ENCODE measurements around the gene TFPI.
"Not testable (repeated sequence)": the region's sequence is repeated elsewhere in the genome, so short reads cannot be mapped to it uniquely, and the experiment has no call there.

The TFPI gene

DNA sequence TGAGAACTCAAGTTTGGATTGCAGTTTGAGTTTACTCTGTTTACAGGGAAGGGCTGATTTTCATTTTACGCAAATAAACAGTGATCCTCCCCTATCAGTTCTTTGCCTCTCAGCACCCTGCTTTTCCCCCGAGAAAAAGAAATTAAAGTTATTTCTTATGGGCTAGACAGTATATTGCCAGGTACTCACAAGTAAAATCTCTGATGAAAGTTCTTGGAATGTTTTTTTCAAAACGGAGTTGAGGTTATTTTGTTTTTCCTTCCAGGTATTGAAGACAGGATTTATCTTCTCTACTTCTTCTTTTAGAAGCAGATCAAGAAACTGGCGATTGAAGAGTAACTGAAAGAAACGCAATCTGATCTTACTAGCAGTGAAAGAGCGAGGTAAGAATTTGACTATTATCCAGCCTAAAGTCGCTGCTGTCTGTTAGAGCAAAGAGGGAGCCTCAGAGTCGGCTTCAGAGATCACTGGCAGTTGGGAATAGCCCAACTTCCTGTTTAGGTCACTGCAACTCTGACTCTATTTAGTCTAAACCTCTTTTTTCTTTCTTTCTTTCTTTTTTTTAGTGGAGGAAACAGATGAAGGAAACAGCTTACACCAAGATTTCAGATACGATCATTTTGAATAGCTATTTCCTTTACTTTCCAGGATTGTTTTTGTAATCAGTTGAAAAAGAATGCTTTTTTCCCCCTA is at the start of gene TFPI:
TFPI (minus strand) TSS at position 425 of the 693 bp plus-strand sequence. CDS start 50,667 bp downstream, outside the sequence.
- no peak for DNase-seq (ENCODE audit: low read depth in 2 of 2)

DNA sequence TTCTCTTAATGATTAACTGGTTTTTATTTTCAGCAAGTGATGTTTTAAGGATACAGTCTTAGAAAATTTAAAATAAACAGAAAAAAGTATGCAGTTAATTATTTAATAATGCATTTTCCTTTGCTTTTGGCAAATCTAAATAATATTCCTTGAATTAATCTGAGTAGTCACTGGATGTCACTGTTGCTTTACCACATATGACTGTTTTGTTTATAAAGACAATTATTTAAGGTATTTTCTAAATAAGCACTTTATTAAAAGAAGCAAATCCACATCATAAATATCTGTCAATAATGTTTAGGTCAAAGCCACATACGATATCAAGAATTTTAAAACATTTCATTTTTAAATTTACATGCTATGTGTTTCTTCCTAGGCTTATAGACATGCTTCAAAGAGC is 40.6 kb upstream of the TFPI start:
- no peak for DNase-seq (ENCODE audit: low read depth in 2 of 2)

GRCh38 chr2:187593697-187594096 is 39.5 kb upstream of the TFPI start:
- no peak for DNase-seq (ENCODE audit: low read depth in 2 of 2)

DNA sequence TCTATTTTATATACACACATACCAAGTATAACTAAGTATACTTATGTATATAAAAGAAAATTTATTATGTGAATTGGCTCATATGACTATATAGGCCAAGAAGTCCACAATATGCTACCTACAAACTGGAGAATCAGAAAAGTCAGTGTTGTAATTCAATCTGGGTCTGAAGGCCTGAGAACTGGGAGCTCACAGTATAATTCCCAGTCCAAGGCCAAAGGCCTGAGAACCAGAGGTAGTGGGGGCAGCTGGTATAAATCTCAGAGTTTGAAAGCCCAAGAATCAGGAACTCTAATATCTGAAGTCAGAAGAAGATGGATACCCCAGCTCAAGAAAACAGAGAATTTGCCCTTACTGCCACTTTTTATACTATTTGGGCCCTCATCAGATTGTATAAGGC is 38.9 kb upstream of the TFPI start:
- DNase-seq (ENCODE audit: low read depth in 2 of 2): no peak

DNA sequence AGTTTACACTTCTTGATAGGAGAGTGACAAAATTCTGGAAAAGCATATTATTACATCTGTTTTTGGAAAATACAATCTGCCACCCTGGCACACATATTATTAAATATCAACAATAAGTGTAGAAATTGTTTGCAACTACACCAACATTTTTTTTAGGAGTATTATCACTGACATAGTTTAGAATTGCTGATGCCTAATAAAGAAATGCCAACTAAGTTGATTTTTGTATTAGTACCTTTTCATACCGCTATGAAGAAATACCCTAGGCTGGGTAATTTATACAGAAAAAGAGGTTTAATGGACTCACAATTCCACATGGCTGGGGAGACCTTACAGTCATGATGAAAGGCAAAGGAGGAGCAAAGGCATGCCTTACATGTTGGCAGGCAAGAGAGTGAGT is 35.9 kb upstream of the TFPI start:
- DNase-seq (ENCODE audit: low read depth in 2 of 2): no peak

DNA sequence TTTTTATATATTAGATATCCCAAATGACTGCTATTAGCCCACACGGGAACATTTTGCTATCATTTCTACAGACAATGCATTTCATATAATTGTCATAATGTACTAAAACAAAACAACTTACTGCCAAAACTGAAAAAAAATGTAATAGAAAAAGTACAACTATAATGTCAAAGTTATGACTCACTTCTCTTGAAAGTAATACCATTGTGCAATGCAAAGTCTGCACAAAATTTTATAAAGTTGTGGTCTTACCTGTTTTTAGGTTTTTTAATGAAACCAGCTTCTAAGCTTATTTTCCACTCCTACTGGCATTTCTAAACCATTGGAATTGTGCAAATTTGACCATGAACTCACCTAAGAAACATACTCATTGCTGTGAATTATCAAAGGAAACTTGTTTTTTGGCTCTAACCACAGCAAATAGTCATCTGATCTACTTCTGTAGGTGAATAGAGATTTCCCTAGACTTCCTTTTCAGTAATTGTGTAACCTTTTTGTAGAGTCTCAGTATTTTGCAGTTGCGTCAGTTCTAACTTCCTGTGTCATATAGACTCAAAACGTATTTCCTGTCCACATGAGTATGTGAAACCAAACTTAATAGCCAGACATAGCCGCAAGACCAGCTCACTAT is 31.9 kb upstream of the TFPI start:
- no peak for DNase-seq (ENCODE audit: low read depth in 2 of 2)

DNA sequence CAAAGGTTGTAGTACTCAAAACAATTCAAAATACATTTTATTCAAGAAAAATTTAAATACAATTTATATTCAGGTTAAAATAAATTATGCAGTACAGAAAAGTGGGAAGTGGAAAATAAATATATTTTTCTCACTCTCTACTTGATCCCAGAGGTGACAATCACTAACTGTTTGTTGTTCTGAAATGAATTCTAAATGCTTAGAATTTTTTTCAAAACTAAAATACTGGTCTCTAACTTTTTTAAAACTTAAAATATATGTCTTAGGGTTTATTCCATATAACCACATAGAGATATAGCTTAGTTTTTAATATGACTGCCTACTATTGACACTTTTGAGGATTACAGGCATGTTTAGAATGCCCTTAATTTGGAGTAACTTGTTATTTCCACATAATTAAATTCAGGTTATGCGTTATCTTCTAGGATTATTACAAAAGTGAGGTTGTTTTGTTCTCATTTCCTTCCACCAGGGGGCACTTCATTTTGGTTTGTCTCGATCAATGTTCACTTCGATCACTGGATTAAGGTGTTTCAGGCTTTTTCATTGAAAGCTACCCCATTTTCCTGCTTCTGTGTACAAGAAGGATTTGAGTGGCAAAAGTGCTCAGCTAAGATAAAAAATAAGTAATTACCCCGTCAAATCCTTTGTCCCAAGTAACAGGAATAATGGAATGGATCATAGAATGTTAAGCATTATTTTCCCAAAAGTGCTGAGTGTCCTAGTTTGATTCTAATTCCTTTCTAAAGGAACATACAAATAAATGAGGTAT is 27.1 kb upstream of the TFPI start:
- peak in 1 of 2 experiments; percentile 26 for DNase-seq (ENCODE audit: low read depth in 2 of 2)

- peak; percentile 42 to 49 for DNase-seq (ENCODE audit: low read depth in 2 of 2)
Measured at GRCh38 chr2:187580462-187581124, 26.4 kb upstream of the TFPI start.

- DNase-seq (ENCODE audit: low read depth in 2 of 2): no peak
Measured at GRCh38 chr2:187577310-187577709, 23.1 kb upstream of the TFPI start.

GRCh38 chr2:187576906-187577305 is 22.7 kb upstream of the TFPI start:
- no peak for DNase-seq (ENCODE audit: low read depth in 2 of 2)

DNA sequence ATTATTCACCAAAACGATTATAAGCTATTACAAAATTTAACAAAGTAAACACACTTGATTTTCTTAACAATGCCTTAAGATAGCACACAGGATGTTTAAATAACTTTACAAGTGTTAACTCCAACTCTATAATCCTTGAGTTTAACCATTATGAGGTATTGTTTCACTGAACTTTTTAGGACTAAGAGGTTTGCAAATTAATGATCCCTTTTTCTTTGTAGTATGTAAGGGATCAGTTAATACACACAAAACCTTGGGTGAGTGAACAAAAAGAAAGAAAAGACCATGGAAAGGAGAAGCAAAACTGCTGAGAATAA is 21.5 kb upstream of the TFPI start:
- no peak for DNase-seq (ENCODE audit: low read depth in 2 of 2)

- no peak for DNase-seq (ENCODE audit: low read depth in 2 of 2)
Measured at GRCh38 chr2:187574969-187575750, 20.9 kb upstream of the TFPI start.

GRCh38 chr2:187573722-187574121 is 19.5 kb upstream of the TFPI start:
- no peak for DNase-seq (ENCODE audit: low read depth in 2 of 2)

DNA sequence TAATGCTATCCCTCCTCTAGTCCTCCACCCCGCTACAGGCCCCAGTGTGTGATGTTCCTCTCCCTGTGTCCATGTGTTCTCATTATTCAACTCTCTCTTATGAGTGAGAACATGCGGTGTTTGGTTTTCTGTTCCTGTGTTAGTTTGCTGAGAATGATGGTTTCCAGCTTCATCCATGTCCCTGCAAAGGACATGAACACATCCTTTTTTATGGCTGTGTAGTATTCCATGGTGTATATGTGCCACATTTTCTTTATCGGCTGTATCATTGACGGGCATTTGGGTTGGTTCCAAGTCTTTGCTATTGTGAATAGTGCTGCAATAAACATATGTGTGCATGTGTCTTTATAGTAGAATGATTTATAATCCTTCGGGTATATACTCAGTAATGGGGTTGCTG is 17.8 kb upstream of the TFPI start:
- DNase-seq (ENCODE audit: low read depth in 2 of 2): not testable (repeated sequence)

GRCh38 chr2:187569571-187569970 is 15.3 kb upstream of the TFPI start:
- DNase-seq (ENCODE audit: low read depth in 2 of 2): no peak

DNA sequence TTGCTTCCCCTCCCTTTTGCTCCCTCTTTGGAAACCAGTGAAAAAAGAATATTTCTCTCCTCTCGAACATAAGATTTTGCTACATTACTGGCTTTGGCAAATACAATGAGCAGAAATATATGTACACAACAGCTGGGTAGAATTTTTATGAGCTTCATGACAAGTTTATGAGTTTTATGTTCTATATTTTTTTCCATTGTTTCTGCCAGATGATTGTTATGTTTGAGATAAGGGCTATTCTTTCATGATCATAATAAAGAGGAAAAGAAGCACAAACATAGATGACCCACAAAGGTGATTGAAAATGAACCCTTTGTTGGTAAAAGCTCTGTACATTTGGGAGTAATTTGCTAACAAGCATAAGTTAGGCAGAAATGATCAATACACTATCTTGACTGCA is 14.8 kb upstream of the TFPI start:
- DNase-seq (ENCODE audit: low read depth in 2 of 2): no peak

GRCh38 chr2:187567126-187567525 is 12.9 kb upstream of the TFPI start:
- no peak for DNase-seq (ENCODE audit: low read depth in 2 of 2)

DNA sequence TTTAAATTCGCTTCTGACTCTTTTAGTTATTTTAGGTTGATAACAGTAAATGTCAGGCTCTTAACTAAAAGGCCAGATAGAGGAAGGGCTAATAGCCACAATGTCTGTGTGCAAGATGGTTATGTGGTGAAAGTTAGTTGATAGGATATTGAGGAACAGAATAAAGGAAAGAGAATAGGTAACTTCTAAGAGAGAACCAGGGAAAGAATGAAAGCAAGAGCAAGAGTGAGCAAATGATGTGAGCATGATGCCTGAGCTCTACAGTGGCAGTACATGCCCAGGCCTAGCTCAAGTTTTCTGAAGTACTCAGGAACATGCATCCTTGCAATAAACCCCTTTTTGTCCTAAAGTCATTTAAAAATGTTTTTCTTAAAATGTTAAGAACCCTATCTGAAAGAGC is 12.5 kb upstream of the TFPI start:
- no peak for DNase-seq (ENCODE audit: low read depth in 2 of 2)

DNA sequence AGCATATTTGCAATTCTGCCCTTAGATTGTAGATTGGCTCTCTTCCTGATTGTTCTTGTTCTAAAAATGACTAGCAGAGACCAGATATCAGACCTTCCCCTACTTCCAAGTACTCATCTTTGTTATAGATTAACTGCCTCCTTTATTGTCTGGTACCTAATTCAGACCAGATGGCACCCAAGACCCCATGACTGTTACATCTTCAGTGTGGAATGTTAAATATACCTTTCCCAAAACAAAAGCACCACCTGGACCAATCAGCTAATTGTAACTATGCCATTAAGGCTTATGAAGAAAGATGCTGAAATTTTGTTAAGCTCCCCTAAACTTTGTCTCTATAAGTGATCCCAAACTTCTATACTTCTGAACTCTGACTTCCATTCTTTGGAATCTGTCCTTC is 12.0 kb upstream of the TFPI start:
- DNase-seq (ENCODE audit: low read depth in 2 of 2): no peak

GRCh38 chr2:187565618-187566017 is 11.4 kb upstream of the TFPI start:
- DNase-seq (ENCODE audit: low read depth in 2 of 2): not testable (repeated sequence)

DNA sequence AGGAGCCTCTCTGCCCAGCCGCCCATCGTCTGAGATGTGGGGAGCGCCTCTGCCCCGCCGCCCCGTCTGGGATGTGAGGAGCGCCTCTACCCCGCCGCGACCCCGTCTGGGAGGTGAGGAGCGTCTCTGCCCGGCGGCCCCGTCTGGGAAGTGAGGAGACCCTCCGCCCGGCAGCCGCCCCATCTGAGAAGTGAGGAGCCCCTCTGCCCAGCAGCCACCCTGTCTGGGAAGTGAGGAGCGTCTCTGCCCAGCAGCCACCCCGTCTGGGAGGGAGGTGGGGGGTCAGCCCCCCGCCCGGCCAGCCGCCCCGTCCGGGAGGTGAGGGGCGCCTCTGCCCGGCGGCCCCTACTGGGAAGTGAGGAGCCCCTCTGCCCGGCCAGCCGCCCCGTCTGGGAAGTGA is 2.3 kb upstream of the TFPI start:
- not testable (repeated sequence) for DNase-seq (ENCODE audit: low read depth in 2 of 2)

GRCh38 chr2:187554704-187555082 is 458 bp upstream of the TFPI start:
- no peak for DNase-seq (ENCODE audit: low read depth in 2 of 2)

Data from fibroblast of skin of left biceps (primary cell).